ENCODE measurements around the gene FNDC11. TPM values are rescaled to one million over a fixed set of nuclear protein-coding genes. Genes with fewer than 3 reads are reported as not detected.

FNDC11 gene
- total and polyA plus RNA-seq, 2 donors (not counting 3 experiments of a cell fraction or from before 2014, with no cell fraction given), result 0.71 to 1.9 TPM

DNA sequence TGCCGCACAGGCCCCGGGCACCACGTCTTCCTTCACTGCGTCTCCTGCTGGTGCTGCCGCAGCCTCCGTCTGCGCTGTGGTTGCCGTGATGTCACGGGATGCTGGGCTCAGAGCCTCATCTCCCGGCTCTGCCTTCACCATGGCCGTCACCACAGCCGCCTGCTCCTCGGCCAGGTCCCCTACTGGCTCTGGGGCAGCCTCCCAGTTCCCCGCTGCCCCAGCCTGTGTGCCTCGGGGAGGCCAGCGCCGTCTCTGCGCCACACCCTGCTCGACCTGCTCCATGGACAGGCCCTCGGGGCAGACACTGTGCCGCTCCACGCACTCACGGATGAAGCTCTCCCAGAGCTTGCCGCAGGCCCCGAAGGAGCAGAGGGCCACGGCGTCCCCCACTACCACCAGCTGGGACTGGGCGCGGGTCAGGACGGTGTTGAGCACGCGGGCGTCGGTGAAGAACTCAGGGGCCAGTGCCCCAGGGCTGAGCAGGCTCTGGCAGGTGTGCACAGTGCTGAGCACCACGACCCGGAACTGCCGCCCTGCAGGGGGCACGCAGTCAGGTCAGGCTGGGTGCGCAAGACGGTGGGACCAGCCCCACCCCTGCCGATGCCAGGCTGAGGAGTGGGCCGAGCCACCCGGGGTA lies 11.9 kb downstream of the FNDC11 start:
- dilution Hi-C loops (cut with MboI; ENCODE audit: extremely low pct_ligation_motif_present, low sequenced_read_pairs), result no loop called here
- H4K20me1 ChIP-seq (replicated peaks; ENCODE audit: control insufficient read depth, extremely low read depth, insufficient read depth, low read length), result no peaks in the 10 kb centered on the region
- no peak overlapping the region for H2AFZ ChIP-seq (ENCODE audit: low read depth, low read length)
- CTCF ChIA-PET, result no interaction called here
- H3K9me1 ChIP-seq (replicated peaks; ENCODE audit: control insufficient read depth, extremely low read depth, insufficient read depth, low read length), result no peaks in the 10 kb centered on the region
- intact Hi-C loops (cut with micrococcal nuclease), result no loop called here
- DNase-seq (ENCODE audit: low read depth, low spot score), result no peak
- no peaks in the 10 kb centered on the region for H3K9me3 ChIP-seq (replicated peaks; ENCODE audit: control insufficient read depth, insufficient read depth, low read length)
- no peak overlapping the region for H3K27ac ChIP-seq (ENCODE audit: insufficient read depth, low read depth, low read length)
- BruUV-seq (replicated peaks), result no TSS peak
- H3K27me3 ChIP-seq (ENCODE audit: control insufficient read depth in 2 of 2, insufficient read depth in 2 of 2, low read length in 2 of 2), result no peaks in the 10 kb centered on the region
- TF ChIP-seq MYC (IDR thresholded peaks at IDR 0.05; ENCODE audit: low read depth, low read length) (no peak), CTCF (IDR thresholded peaks at IDR 0.05; ENCODE audit: extremely low read depth in 1 of 2, insufficient read depth in 1 of 2, low read depth in 1 of 2, low read length in 2 of 2) (no peak), MAX (IDR thresholded peaks at IDR 0.05; ENCODE audit: insufficient read depth, insufficient read length) (no peak), FOS (IDR thresholded peaks at IDR 0.05; ENCODE audit: borderline replicate concordance, insufficient read depth, low read length) (no peak), EZH2 (IDR thresholded peaks at IDR 0.05; ENCODE audit: borderline replicate concordance, low read depth, low read length, severe bottlenecking) (no peak), POLR2AphosphoS5 (IDR thresholded peaks at IDR 0.05; ENCODE audit: insufficient read depth, low read depth, low read length) (no peak), POLR2A (IDR thresholded peaks at IDR 0.05; ENCODE audit: low read depth, low read length) (no peak), JUN (IDR thresholded peaks at IDR 0.05; ENCODE audit: borderline replicate concordance, insufficient read depth, insufficient read length, low read depth) (no peak), GATA2 (IDR thresholded peaks at IDR 0.05; ENCODE audit: insufficient read depth, insufficient read length, low read depth, low read length) (no peak)
- peaks cover 0 to 8% of the 10 kb centered on the region in 2 experiments for H3K36me3 ChIP-seq (ENCODE audit: control insufficient read depth in 2 of 2, extremely low read depth in 1 of 2, insufficient read depth in 2 of 2, low read length in 2 of 2)
- no peak for FAIRE-seq
- H3K4me3 ChIP-seq (replicated peaks in 1 of 3; ENCODE audit: insufficient read depth in 1 of 3, low read depth in 1 of 3, low read length in 3 of 3), result no peak overlapping the region
- no peak overlapping the region for H3K4me2 ChIP-seq (ENCODE audit: insufficient read depth, low read length)
- H3K9ac ChIP-seq (replicated peaks; ENCODE audit: extremely low read depth, insufficient read depth, low read length), result no peak overlapping the region
- no peaks in the 10 kb centered on the region for H3K4me1 ChIP-seq (ENCODE audit: control insufficient read depth, extremely low read depth, insufficient read depth, low read length)
- POLR2A ChIA-PET, result interaction anchor here (0.6 kb wide), 1 partner anchor 345 kb away, joined by 3 read pairs; no protein-coding TSS in a partner anchor
- H3K79me2 ChIP-seq (ENCODE audit: control insufficient read depth, insufficient read depth, low read length), result no peaks in the 10 kb centered on the region

Measured in endothelial cell of umbilical vein (primary cell).